ENCODE measurements around the gene RPL12.

GRCh38 chr9:127495884-127496555, 44.8 kb upstream of the RPL12 start:
- no peak for TF ChIP-seq POLR2AphosphoS5 (IDR thresholded peaks at IDR 0.05)
- TF ChIP-seq, protein P1, sequence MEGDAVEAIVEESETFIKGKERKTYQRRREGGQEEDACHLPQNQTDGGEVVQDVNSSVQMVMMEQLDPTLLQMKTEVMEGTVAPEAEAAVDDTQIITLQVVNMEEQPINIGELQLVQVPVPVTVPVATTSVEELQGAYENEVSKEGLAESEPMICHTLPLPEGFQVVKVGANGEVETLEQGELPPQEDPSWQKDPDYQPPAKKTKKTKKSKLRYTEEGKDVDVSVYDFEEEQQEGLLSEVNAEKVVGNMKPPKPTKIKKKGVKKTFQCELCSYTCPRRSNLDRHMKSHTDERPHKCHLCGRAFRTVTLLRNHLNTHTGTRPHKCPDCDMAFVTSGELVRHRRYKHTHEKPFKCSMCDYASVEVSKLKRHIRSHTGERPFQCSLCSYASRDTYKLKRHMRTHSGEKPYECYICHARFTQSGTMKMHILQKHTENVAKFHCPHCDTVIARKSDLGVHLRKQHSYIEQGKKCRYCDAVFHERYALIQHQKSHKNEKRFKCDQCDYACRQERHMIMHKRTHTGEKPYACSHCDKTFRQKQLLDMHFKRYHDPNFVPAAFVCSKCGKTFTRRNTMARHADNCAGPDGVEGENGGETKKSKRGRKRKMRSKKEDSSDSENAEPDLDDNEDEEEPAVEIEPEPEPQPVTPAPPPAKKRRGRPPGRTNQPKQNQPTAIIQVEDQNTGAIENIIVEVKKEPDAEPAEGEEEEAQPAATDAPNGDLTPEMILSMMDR (IDR thresholded peaks at IDR 0.05): no peak
- no peak for TF ChIP-seq POLR2A (IDR thresholded peaks at IDR 0.05)

Data from suprapubic skin (tissue), 4 donors.